Lung (tissue), 12 donors: ENCODE measurements around the gene HECW1. TPM values are rescaled to one million over a fixed set of nuclear protein-coding genes. Genes with fewer than 3 reads are reported as not detected.
"Not testable (repeated sequence)": the region's sequence is repeated elsewhere in the genome, so short reads cannot be mapped to it uniquely, and the experiment has no call there.

ENCODE experiments used
- ATAC-seq: fragments of 200-7000 bp; cut with Tn5 transposase; one replicate; pipeline ENCODE4 v1.9.1; 2020; ENCODE audit warnings: moderate number of reproducible peaks; ENCODE audit not compliant: insufficient read depth, low FRiP score
- DNase-seq, 3 donors: peaks; one replicate each; pipeline ENCODE4 v3.0.0-alpha.2; 2013 to 2017
- H3K27ac ChIP-seq, 2 donors: one replicate each; pipeline ENCODE4 v1.5.1; 2013; ENCODE audit warnings: mild to moderate bottlenecking in 2 of 2, moderate library complexity in 2 of 2, control low read depth in 1 of 2, inconsistent platforms in 1 of 2, low read depth in 1 of 2, low read length in 1 of 2
- H3K27me3 ChIP-seq, 3 donors: one replicate each; pipeline ENCODE4 v1.5.1; 2013; ENCODE audit warnings: low read length in 2 of 3; ENCODE audit not compliant: control insufficient read depth in 3 of 3, insufficient read depth in 3 of 3
- H3K36me3 ChIP-seq, 4 donors: one replicate each; pipeline ENCODE4 v1.5.1; 2013; ENCODE audit warnings: low read length in 4 of 4, mild to moderate bottlenecking in 1 of 4, moderate library complexity in 1 of 4; ENCODE audit not compliant: control insufficient read depth in 4 of 4, insufficient read depth in 4 of 4
- H3K4me1 ChIP-seq, 5 donors: one replicate each; pipeline ENCODE4 v1.5.1; 2013; ENCODE audit warnings: low read length in 5 of 5, mild to moderate bottlenecking in 2 of 5, moderate library complexity in 1 of 5; ENCODE audit not compliant: control insufficient read depth in 5 of 5, insufficient read depth in 5 of 5
- H3K4me3 ChIP-seq: one replicate; pipeline ENCODE4 v1.5.1; 2013; ENCODE audit warnings: mild to moderate bottlenecking, control low read depth, moderate library complexity
- H3K9ac ChIP-seq, 2 donors: one replicate each; pipeline ENCODE4 v1.5.1; 2013; ENCODE audit warnings: low read length in 2 of 2, control low read depth in 1 of 2; ENCODE audit not compliant: insufficient read depth in 1 of 2
- H3K9me3 ChIP-seq, 4 donors: one replicate each; pipeline ENCODE4 v1.5.1; 2013; ENCODE audit warnings: low read length in 3 of 4, mild to moderate bottlenecking in 1 of 4, moderate library complexity in 1 of 4; ENCODE audit not compliant: control insufficient read depth in 4 of 4, insufficient read depth in 3 of 4
- WGBS, 2 donors: extraction: QIAGEN DNeasy Blood & Tissue Kit; methylation state at CpG; one replicate each; pipeline ENCODE4 v1.1.7; 2013; 5-methylcytosine and 5-hydroxymethylcytosine counted together
- polyA plus RNA-seq, 2 donors: library from polyadenylated mRNA; stranded (reverse); fragments of 200-250 nt; gene quantifications; one replicate each; pipeline ENCODE4 v1.2.1, GENCODE V29; 2013
- total RNA-seq, 2 donors: library from RNA; depleted of rRNA in 1 of 2; stranded (reverse); fragments of >200 nt in 1 of 2; gene quantifications; one replicate each; pipeline ENCODE4 v1.2.1, GENCODE V29; 2014 to 2021
- TF ChIP-seq, protein P1 (sequence below): IDR thresholded peaks from 2 replicates; pipeline ENCODE4 v1.5.1; 2012; ENCODE audit warnings: mild to moderate bottlenecking; ENCODE audit errors: control extremely low read depth, extremely low read depth
- donor health status: control.
- donor health status: control.
- donor health status: Bipolar disorder and iron deficiency.
- donor health status: healthy.
- donor health status: DM: yes; HTN: yes; CAD: no.

Gene HECW1
- total and polyA plus RNA-seq, 4 donors, result 0.05 to 0.21 (median 0.13) TPM

- peaks cover 0 to 6% (median 0%) of the 10 kb centered on the region in 3 donors for H3K27me3 ChIP-seq
- no peaks in the 10 kb centered on the region for H3K9me3 ChIP-seq
- WGBS, 2 donors, result 89 to 95% methylated on average over 3 of the region's 3 CpGs
- DNase-seq (no peak), ATAC-seq (no peak)
- TF ChIP-seq, protein P1, sequence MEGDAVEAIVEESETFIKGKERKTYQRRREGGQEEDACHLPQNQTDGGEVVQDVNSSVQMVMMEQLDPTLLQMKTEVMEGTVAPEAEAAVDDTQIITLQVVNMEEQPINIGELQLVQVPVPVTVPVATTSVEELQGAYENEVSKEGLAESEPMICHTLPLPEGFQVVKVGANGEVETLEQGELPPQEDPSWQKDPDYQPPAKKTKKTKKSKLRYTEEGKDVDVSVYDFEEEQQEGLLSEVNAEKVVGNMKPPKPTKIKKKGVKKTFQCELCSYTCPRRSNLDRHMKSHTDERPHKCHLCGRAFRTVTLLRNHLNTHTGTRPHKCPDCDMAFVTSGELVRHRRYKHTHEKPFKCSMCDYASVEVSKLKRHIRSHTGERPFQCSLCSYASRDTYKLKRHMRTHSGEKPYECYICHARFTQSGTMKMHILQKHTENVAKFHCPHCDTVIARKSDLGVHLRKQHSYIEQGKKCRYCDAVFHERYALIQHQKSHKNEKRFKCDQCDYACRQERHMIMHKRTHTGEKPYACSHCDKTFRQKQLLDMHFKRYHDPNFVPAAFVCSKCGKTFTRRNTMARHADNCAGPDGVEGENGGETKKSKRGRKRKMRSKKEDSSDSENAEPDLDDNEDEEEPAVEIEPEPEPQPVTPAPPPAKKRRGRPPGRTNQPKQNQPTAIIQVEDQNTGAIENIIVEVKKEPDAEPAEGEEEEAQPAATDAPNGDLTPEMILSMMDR, result no peak
- no peaks in the 10 kb centered on the region for H3K4me1 ChIP-seq
- H3K9ac ChIP-seq, result no peak overlapping the region
- H3K4me3 ChIP-seq, result no peak overlapping the region
- no peaks in the 10 kb centered on the region for H3K36me3 ChIP-seq
- no peak overlapping the region for H3K27ac ChIP-seq
These were observed 17.9 kb downstream of the HECW1 start for GRCh38 chr7:43130347-43130746.

- H3K9ac ChIP-seq, result no peak overlapping the region
- H3K4me3 ChIP-seq, result no peak overlapping the region
- TF ChIP-seq, protein P1, result no peak
- H3K27me3 ChIP-seq, result peaks cover 0 to 11% (median 0%) of the 10 kb centered on the region in 3 donors
- H3K36me3 ChIP-seq, result no peaks in the 10 kb centered on the region
- H3K4me1 ChIP-seq, result no peaks in the 10 kb centered on the region
- no peak overlapping the region for H3K27ac ChIP-seq
- DNase-seq, result no peak
- ATAC-seq, result no peak
- H3K9me3 ChIP-seq, result no peaks in the 10 kb centered on the region
- WGBS, 2 donors, result 80% methylated on average over 1 of the region's 1 CpG
These were observed 22.7 kb downstream of the HECW1 start for GRCh38 chr7:43135129-43135528.

DNA sequence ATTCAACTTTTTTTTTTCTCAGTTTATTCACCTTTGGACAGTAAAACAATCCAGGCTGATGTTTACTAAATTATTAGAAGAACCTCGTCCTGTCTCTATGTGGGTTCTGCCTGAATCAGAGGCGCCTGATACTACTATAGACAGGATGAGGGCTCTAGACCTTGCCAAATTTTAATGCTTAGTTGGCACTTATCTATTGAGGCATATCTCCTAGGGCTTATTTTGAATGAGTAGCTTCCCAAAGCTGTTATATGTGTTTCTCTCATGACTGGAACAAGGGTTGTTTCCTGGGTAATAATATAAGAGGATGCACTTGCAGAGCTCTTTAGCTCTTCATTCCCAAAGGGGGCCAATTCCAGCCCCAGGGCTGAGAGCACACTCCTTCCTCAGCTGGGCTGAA lies 23.6 kb downstream of the HECW1 start:
- TF ChIP-seq, protein P1, result no peak
- DNase-seq, result no peak
- no peak overlapping the region for H3K4me3 ChIP-seq
- no peak for ATAC-seq
- no peak overlapping the region for H3K27ac ChIP-seq
- H3K36me3 ChIP-seq, result no peaks in the 10 kb centered on the region
- H3K4me1 ChIP-seq, result no peaks in the 10 kb centered on the region
- 73 to 82% methylated on average over 2 of the region's 2 CpGs for WGBS, 2 donors
- no peaks in the 10 kb centered on the region for H3K9me3 ChIP-seq
- H3K9ac ChIP-seq, result no peak overlapping the region
- peaks cover 0 to 11% (median 0%) of the 10 kb centered on the region in 3 donors for H3K27me3 ChIP-seq

- H3K9ac ChIP-seq, H3K27ac ChIP-seq, DNase-seq, H3K4me3 ChIP-seq, ATAC-seq, H3K36me3 ChIP-seq, H3K4me1 ChIP-seq, H3K9me3 ChIP-seq, H3K27me3 ChIP-seq: not testable (repeated sequence)
- 87 to 94% methylated on average over 6 of the region's 6 CpGs for WGBS, 2 donors
These were observed 24.8 kb downstream of the HECW1 start for GRCh38 chr7:43137121-43137744.
